Measurements from ENCODE around the gene BGN. TPM values are rescaled to one million over a fixed set of nuclear protein-coding genes. Genes with fewer than 3 reads are reported as not detected.

BGN gene
- total RNA-seq, 2 donors from 2014 or later: 141 to 206 TPM

- H3K4me1 ChIP-seq: peaks cover 0 to 31% of the 10 kb centered on the region in 2 donors
- no peaks in the 10 kb centered on the region for H3K27me3 ChIP-seq
- H3K27ac ChIP-seq: peak overlapping the region in 1 of 2 donors; percentile 68
- H3K4me3 ChIP-seq: no peak overlapping the region
- no peaks in the 10 kb centered on the region for H3K36me3 ChIP-seq
- TF ChIP-seq CTCF (IDR thresholded peaks at IDR 0.05): no peak
- DNase-seq (ENCODE audit: low spot score): no peak
- H3K9me3 ChIP-seq: no peaks in the 10 kb centered on the region
These were observed 16.0 kb upstream of the BGN start for GRCh38 chrX:153478746-153479145.

GRCh38 chrX:153481043-153481442, 13.7 kb upstream of the BGN start:
- DNase-seq (ENCODE audit: low spot score): no peak
- Histone ChIP-seq H3K4me1 (peaks cover 0 to 16% of the 10 kb centered on the region in 2 donors), H3K4me3 (no peak overlapping the region), H3K9me3 (no peaks in the 10 kb centered on the region), H3K27ac (no peak overlapping the region), H3K36me3 (no peaks in the 10 kb centered on the region), H3K27me3 (no peaks in the 10 kb centered on the region)
- no peak for TF ChIP-seq CTCF (IDR thresholded peaks at IDR 0.05)

- Histone ChIP-seq H3K27me3 (no peaks in the 10 kb centered on the region), H3K36me3 (no peaks in the 10 kb centered on the region), H3K4me1 (peaks cover 0 to 5% of the 10 kb centered on the region in 2 donors), H3K4me3 (no peak overlapping the region), H3K27ac (no peak overlapping the region), H3K9me3 (no peaks in the 10 kb centered on the region)
- no peak for DNase-seq (ENCODE audit: low spot score)
- no peak for TF ChIP-seq CTCF (IDR thresholded peaks at IDR 0.05)
These were observed 12.3 kb upstream of the BGN start for GRCh38 chrX:153482376-153483015.

GRCh38 chrX:153485396-153486080, 9.2 kb upstream of the BGN start:
- H3K27ac ChIP-seq: peak overlapping the region in 1 of 2 donors; percentile 15
- no peak for DNase-seq (ENCODE audit: low spot score)
- TF ChIP-seq CTCF (IDR thresholded peaks at IDR 0.05): no peak
- H3K9me3 ChIP-seq: no peaks in the 10 kb centered on the region
- H3K36me3 ChIP-seq: no peaks in the 10 kb centered on the region
- no peak overlapping the region for H3K4me3 ChIP-seq
- no peaks in the 10 kb centered on the region for H3K27me3 ChIP-seq
- peaks cover 0 to 19% of the 10 kb centered on the region in 2 donors for H3K4me1 ChIP-seq

- TF ChIP-seq CTCF (IDR thresholded peaks at IDR 0.05): no peak
- Histone ChIP-seq H3K9me3 (no peaks in the 10 kb centered on the region), H3K36me3 (no peaks in the 10 kb centered on the region), H3K4me1 (peaks cover 0 to 21% of the 10 kb centered on the region in 2 donors), H3K27ac (no peak overlapping the region), H3K27me3 (no peaks in the 10 kb centered on the region), H3K4me3 (no peak overlapping the region)
- no peak for DNase-seq (ENCODE audit: low spot score)
These were observed 8.6 kb upstream of the BGN start for GRCh38 chrX:153486171-153486570.
